HG03457 (cell line): ENCODE data around the gene DHRS1.

ENCODE experiments used
- ATAC-seq: cut with Tn5 transposase; IDR thresholded peaks from one replicate; pipeline ENCODE4 v1.9.1; 2021; ENCODE audit warnings: moderate number of reproducible peaks; ENCODE audit not compliant: unreplicated experiment

DHRS1 gene

DNA sequence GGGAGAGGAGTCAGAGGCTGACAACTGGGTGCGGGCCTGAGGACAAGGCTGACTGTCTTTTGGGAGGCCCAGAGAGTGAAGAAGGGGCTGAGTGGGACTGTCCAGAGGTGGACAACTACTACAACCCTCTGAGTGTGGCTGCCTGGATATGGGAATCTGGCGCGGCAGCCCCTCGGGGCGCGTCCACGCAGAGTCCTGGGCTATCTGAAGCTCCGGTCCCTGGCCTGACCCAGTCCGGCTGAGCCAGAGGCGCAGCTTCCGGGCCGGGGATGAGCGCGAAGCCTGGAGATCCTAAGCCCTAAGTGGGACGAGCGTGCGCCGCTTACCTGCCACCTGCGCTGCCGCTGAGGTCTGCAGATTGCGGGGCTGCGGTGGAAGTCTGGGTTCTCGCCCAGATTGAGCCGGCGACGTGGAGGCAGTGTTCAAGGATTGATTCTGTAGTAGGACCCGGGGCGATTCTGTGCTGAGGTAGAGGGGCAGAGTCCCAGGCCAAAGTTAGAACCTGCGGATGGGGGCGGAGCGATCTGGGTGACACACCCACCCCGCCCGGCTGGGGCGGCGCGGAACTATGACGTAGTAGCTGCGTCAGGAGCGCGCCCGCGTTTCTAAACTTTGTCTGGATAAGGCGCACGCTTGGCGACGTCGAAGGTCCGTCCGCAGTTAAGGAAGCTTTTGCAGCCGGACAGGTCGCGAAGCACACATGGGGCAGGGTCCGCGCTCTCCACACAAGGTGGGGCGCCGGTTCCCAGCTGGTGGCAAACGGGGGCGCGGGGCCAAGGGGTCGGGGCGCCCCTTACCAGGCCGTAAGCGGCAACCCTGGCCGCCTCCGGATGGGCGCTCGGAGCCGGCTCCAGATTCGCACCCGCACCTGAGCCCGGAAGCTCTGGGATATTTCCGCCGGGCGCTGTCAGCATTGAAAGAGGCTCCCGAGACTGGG is at the start of gene DHRS1, which contains the start of gene NOP9:
Gene DHRS1, minus strand, starts transcription at position 526 of the 937 bp plus-strand sequence. CDS start 674 bp downstream, outside the sequence.
Gene NOP9, plus strand, starts transcription at position 596 of the 937 bp plus-strand sequence. Its CDS starts 105 bp downstream, at position 701.
- peak; percentile 45 for ATAC-seq

- no peak for ATAC-seq
These were observed 48.6 kb upstream of the DHRS1 start for GRCh38 chr14:24348186-24348585.

DNA sequence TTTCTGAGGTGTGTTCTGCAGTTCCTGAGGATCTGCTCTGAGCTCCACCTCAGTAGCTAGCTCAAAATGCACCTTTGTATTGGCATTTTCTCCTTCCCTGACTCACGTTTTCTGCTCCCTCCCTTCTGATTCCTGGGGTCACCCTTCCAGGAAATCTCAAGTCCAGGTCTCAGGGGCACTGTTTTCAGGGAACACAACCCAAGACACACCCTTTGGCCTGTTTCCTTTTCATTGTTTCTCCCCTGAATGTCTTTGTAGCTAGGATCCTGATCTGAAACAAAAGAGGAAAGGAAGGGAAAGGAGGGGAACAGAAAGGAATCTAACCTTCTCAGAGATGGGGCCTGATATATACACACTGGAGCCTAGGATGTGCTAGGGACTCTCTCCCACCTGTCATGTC is 47.6 kb upstream of the DHRS1 start:
- ATAC-seq: no peak

- ATAC-seq: no peak
These were observed 44.4 kb upstream of the DHRS1 start for GRCh38 chr14:24343795-24344660.

GRCh38 chr14:24342889-24343288 is 43.3 kb upstream of the DHRS1 start:
- no peak for ATAC-seq

- ATAC-seq: no peak
These were observed 41.0 kb upstream of the DHRS1 start for GRCh38 chr14:24340606-24341005.

GRCh38 chr14:24339284-24340151 is 39.9 kb upstream of the DHRS1 start, which contains the start of gene RIPK3:
RIPK3 (minus strand) TSS chr14:24339991; CDS start chr14:24339826, 165 bp downstream.
- no peak for ATAC-seq

GRCh38 chr14:24338843-24339242 is 39.3 kb upstream of the DHRS1 start:
- no peak for ATAC-seq

DNA sequence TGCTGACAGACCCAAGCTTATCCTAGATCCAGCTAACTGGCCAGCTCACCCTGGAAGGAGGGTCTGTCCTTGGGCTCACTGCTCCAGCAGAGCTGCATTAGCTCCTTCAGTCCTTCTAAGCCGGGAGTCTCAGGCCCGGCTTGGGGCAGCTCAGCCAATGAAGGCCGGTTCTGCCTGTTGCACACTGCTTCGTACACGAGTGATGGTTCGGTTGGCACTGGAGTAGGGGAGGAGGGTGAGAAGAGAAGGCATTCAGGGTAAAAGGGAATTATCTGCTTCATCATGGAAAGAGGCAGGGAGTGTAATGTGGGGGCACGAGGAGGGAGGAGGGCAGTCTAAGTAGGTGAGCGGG is 38.2 kb upstream of the DHRS1 start:
- no peak for ATAC-seq

DNA sequence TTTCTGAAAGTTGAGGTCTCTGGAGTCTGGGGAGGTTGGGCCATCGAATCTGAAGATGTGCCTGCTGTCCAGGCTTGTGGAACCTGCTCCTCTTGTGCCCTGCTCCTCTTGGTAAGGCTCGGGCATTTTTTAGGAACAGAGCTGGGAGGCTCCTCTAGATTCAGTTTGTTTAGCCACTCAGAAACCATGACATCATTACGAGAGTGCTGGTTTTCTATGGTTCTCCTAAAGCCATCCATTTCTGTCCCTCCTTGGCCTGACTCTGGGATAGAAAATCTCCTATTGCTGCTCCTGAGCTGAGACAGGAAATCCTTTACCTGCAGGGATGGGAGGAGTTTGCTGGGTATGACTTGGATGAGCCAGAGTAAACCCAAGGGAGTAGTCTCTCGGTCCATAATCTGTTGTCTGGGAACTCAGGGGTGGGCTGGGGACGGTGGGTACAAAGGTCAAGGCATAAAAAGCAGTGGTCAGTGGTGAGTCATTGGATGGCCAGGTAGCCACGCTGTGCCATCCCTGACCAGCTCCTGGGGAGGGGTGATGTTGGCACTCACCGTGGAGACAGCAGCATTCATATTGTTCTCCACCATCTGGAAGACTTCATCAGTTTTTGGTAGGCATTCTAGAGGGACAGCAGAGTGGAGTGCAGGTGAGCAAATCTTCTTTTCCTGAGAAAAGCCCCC is 37.7 kb upstream of the DHRS1 start:
- ATAC-seq: no peak

- ATAC-seq: no peak
These were observed 36.0 kb upstream of the DHRS1 start for GRCh38 chr14:24335461-24336171.

- no peak for ATAC-seq
These were observed 35.1 kb upstream of the DHRS1 start, which contains the start of gene ADCY4 for GRCh38 chr14:24334431-24335291. ADCY4 (minus strand) TSS chr14:24335071; CDS start chr14:24334652, 419 bp downstream.

GRCh38 chr14:24332268-24332993 is 32.9 kb upstream of the DHRS1 start:
- ATAC-seq: peak; percentile 82

DNA sequence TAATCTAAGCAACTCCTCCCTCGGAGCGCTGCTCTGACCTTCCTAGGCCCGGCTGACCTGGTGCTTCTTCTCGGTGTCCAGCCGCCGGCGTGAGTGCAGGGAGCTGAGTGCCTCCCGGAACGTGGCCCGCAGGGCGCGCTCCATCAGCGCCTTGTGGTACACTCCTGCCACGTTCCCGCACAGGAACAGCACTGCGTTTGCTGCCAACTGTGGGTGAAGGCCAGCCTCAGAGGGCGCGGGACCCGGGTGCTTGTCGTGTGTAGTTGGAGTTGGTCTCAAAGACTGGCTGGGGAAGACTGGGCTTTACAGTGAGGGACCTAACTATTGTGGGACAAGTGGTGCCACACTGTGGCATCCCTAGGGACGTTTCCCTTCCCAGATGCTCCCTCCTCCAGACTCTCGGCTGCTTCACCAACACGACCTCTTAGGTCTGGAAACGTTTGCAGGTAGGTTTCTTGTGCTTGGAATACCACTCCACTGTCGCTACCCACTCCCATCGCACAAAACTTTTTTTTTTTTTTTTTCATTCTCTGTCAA is 32.2 kb upstream of the DHRS1 start:
- no peak for ATAC-seq

DNA sequence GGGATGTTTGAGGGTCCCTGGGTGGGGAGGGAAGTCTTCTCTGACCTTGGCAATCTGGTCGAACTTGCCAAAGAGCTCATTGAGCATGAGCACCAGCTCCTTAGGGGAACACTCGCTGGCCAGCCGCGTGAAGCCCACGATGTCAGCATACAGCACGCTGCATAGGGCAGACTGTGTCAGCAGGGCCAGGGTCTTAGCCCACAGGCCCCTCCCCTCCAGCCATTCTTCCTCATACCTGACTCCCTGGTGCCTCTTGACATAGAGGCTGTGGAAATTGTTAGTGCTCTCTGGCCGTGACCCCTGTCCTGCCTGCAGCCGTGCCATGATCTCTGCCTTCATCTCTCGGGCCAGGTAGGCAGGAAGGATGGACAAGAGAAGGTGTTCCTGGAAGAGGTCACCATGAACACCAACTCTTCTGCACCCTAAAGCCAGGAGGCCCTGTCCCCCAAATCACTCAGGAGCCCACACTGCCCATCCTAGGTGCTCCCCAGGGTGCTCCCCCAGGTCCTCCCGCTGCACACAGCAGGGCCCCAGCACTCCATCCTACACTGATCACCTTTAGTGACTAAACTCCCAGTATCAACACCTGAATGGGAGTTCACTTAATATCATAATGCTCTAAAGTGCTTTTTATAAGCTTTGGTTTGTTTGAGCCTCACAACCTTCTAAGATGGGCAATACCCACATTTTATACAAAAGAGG is 31.5 kb upstream of the DHRS1 start:
- ATAC-seq: no peak

DNA sequence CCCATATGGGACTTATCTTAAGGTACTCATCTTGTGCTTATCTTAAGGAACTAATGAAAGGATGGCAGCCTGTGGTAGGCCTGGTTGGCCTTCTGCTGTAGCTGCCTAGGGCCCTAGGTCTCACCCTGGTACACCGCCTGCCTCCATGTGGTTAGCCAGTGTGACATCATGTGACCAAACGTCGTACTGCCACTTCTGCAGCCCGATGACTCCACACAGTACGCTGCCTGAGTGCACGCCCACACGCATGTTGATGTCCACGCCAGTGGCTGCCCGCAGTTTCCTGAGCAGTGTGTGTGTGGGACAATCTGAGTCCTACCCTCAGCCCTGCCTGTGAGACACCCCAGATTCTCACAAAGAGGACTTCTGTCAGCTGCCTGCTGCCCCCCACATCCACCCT is 30.2 kb upstream of the DHRS1 start:
- ATAC-seq: no peak
